NCI-H2171 (cell line): ENCODE data around the gene TLE3.

Experiments
- DNase-seq: peaks from one replicate; lab custom pipeline; 2025; lab: John Stamatoyannopoulos, UW

Gene TLE3

DNA sequence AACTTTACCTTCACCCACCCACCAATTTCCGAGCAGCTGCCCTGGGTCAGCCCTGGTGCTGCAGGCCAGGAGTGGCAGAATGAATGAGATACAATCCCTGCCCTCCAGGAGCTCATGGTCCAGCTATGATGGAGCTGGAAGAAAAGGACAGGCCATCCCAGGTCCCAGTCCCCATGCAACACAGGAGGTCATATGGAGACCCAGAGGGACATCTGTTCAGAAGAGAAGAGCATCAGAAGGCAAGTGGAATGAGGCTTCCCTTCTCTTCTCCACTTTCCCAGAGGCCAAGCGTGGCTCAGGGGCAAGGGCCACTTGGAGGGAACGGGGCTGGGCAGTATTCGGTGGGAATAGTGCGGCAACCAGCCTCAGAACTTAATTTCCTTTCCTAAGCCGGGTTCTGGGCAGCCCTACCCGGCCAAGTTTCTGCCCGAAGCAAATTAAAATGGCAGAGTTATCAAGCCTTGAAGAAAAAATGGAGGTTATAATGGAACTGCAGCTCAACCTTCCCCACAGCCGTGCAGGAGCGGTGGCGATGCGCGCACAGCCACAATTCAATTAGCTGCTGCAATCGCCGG is 35.9 kb downstream of the TLE3 start:
- no peak for DNase-seq

DNA sequence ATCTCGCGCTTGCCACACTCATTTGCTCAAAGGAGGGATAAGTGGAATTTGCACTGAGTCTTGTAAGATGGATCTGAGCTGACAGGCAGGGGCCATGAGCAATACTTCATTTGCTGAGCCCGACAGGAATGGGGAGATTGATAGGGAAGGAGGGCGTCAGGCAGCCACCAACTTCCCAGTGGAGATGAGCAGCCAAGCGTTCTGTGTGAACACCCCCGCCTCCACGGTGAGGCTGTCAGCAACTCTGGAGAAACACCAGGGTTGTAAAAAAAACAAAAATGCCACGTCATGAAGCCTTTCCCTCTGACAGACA is 36.8 kb downstream of the TLE3 start:
- DNase-seq = no peak

DNA sequence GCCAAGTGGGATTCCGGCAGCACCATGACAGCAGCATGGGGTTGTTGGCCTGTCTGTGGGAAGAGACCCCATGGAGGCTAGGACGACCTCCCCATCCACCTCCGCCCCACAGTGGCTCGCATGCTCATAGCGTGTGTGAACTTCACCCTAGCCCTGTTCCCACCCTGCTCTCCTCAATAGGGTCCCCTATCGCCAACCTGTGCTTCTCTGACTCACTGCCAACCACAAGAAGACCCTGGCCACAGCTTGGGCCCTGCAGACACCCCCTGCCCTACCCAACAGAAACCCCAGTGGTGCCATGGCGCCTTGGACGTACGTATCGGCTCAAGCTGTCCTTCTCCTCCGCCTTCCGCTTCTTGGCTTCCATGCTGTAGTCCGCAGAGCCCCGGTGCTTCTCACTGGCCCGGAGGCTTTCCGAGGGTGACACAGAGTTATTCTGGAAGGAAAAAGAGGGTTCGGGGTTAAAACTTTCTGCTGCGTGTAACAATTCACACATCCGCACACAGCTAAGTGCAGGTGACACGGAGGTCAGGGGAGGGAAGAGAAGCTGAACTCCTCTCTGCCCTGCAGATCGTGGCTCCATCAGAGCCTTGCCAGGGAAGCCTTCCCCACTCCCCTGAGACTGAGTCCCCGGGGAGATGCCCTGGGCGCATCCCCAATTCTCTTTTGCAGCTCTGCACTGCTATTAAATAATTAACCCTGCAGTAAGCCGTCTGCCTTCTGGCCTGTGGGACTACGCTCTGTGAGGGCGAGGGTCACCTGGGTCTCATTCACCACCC is 37.3 kb downstream of the TLE3 start:
- DNase-seq = no peak

DNA sequence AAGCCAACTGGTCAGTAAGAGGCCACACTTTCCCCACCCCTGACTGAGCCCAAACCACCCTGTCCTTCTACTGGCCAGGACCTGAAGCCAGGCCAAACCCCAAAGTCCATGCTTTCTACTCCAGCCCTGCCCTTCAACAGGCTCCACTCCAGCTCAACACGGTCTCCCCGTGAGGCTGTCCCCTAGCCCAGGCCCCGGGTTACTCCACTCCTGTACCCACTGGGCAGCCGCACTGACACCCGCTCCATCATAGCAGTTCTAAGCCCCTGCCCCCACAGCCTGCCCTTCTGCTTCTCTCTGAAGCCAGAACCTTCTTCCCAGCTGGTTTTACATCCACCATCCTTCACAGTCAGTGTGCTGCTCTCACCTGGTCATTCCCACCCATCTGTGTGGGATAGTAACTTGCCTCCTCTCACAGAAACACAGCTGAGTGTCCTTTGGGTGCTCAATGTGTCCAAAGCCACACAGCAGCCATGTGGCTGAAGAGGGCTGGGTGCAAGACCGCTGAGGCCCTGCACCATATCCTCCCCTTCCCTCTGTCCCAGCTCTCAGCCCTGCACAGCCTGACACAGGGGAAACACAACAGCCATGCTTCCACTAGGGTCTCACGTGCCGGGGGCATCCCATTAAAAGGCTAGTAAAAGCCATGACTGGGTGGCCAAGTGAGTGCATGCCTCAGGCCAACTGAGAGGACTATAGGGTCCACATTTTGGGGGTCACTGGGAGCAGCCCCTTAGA is 38.1 kb downstream of the TLE3 start:
- DNase-seq = no peak

DNA sequence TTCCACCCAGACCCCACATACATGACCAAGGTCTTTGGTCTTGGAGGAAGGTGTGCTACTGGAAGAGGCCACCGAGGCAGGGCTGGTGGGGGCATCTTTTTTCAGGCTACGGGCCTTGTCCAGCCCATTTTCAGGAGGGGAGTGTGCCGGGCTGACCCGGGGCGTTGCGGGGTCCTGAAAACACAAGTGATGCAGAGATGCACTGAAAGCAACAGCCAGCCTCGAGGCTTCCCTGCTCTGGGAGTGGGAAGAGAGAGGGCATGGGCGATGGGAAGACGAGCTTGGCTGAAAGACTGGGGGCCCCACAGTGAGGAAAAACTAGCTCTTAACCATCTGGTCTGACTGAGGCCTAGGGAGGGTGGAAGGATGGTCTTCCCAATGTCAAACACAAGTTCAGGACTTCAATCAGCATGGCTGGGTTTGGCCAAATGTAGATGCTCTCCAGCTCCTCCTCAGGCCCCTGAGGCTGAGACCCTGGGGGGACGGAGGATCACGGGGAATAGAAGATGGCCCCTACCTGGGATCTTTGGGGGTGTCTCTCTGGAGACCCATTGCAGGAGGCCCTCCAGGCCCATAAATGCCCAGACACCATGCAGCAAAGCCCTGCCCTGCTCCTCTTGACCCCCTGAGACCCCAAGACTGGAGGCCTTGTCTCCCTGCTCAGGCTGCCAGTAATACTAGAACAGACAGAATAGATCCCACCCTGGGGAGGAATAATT is 38.9 kb downstream of the TLE3 start:
- no peak for DNase-seq

DNA sequence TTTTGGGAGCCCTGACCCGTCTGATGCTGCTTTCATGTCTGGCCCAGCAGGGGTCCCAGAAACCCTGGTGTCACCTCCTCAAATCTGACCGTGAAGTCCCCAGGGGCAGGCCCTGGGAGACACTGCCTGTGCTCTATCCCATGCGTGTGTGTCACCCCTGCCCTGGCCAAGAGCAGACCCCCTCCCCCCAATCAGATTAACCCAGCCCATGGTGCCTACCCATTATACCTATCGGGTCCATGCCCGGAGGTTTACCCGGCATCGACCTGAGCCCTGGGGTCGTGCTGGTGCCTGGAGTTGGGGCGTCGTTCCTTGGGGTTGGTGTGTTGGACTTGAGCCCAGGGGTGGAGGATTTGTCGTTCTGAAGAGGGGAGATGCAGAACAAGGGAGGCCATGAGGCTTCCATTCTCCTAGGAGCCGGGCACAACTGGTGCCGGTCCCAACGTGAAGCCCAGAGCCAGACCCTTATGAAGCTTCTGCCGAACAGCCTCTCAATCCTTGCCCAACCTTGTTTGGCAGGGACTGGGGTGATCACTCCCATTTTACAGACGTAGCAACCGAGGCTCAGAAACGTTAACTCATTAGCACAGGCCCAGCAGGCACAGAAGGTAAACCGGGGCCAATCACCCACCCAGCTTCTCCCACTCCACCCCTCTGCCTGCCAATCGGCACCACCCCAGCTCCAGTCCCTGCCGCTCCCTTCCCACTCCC is 39.6 kb downstream of the TLE3 start:
- no peak for DNase-seq

DNA sequence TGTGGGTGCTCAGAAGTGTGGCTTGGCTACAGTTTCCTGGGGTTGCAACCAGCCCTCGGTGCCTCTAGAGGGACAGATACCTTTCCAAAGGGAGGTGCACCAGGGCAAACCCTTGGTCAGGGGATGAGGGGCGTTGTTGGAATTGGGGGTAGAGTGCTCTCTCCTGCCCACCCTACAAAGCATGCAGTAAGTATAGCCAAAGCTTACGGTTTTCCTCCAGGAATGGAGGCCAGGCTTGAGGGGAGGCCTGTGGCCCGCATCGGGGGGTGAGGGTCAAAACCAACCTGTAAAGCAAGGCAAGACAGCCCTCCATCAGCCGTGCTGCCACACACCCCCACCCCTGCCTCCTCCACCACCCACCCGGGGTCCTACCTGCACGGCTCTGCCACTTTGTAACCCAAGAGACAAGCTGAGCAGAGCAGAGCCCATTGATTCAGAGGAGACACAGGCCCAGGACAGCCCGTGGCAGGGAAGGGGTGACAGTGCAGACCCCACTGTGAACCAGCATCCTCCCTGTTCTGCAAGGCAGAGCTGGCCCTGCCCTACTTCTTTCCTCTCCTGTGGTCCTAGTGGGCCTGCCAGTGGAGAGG is 41.5 kb downstream of the TLE3 start:
- DNase-seq = no peak

DNA sequence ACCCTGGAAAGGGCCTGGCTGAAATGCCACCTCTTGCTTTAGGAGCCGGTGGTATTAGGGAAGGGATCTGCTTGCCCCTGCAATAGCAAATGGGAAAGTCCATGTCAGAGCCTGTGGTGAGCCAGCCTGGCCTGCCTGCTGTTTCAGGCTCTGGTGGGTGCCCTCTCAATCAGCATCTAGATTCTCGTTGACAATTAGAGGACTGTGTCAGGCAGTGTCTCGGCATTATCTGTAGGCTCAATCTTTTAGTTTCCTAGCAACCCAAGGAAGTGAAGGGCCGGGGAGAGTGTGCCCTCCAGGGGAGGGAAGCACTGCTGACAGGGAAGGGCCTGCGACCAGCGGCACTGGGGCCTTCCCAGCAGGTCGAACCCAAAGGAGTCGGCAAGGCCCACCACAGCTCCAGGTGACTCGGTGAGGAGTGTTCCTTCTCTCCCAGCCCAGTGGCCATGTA is 42.1 kb downstream of the TLE3 start:
- DNase-seq = no peak

DNA sequence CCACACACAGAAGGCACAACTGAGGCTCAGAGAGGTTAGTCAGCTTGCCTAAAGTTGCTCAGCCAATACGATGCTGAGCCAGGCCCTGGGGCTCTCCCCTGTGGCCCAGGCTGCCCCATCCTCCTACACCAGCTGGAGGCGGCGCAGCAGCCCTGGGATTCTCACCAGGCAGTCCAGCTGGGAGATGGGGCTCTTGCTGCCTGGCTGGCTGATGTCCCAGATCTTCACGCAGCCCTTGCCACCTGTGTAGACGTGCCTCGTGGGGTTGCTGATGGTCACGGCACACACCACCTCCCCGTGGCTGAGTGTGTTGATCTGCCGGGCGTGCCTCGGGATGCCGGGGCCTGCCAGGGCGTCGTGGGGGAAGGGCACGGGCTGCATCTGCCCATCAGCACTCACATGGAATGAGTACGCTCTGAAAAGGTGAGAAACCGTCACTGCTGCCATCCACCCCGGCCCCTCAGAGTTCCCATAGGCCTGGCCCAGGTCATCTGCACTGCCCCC is 42.8 kb downstream of the TLE3 start:
- peak; percentile 78 for DNase-seq

DNA sequence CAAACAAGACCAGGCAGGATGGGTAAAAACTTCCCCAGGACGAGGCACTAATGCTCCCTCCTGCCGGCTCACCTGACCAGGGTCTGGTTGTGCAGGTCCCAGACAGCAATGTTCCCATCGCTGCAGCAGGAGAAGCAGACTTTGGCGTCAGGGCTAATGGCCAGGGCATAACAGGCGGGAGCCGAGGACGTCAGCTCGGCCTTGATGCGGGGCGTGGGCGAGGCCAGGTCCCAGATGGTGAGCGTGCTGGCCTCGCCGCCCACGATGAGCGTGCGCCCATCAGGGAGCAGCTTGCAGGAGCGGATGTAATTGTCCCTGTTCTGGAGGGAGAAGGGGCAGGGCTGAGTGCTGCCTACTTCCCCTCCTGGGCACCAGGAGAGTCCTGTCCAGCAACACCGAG is 43.4 kb downstream of the TLE3 start:
- DNase-seq = no peak

DNA sequence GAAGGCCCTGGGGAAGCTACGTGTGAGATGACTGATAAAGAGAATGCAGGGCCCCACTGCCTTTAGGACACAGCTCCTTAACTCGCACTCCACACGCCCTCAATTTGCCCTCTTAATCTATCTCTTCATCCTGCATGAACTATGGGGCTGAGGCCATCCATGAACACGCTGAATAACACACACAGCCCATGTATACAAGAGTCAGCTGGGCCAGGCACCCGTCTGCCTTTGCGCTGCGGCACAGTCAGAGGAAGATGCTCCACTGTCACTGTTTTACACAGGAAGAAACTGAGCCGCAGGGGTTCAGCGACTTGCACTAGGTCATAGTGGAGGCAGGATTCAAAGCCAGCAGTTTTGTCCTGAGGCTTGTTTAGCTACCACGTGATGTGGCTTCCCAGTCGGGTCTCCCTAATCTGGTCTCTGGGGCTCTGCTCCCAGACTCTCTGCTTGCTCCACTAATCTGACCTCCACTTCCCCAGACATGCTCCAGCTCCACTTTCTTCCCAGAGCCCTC is 43.9 kb downstream of the TLE3 start:
- DNase-seq = no peak

DNA sequence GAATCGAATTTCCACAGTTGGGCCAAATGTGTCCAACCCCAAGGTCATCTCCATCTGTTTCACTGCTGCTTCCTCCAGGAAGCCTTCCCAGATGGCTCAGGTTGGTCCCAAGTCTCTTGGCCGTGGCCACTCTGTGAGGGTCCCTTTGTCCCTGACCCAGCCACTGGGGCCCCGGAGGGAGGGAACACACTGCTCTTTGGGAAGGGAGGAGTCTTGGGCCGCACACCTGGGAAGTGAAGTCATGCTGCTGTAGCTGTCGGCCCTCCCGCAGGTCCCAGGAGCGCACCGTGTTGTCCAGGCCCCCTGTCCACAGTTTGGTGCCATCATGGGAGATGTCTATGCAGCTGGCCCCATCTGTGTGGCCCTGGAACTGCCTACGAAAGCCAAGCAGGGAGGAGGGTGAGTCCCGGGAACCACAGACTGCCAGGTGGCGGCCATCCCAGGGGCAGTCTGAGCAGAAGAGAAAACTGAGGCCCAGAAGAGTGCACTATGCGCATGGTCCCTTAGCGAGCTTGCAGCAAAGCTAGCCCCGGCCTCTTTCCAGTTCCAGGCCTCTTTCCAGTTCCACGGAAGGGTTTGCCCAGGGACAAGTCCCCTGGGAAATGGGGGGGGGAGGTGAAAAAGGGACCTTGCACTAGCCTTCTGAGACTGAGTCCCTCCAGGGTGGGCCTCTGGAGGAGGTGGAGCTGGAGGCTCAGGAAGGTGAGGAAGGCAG is 44.6 kb downstream of the TLE3 start:
- DNase-seq = no peak

DNA sequence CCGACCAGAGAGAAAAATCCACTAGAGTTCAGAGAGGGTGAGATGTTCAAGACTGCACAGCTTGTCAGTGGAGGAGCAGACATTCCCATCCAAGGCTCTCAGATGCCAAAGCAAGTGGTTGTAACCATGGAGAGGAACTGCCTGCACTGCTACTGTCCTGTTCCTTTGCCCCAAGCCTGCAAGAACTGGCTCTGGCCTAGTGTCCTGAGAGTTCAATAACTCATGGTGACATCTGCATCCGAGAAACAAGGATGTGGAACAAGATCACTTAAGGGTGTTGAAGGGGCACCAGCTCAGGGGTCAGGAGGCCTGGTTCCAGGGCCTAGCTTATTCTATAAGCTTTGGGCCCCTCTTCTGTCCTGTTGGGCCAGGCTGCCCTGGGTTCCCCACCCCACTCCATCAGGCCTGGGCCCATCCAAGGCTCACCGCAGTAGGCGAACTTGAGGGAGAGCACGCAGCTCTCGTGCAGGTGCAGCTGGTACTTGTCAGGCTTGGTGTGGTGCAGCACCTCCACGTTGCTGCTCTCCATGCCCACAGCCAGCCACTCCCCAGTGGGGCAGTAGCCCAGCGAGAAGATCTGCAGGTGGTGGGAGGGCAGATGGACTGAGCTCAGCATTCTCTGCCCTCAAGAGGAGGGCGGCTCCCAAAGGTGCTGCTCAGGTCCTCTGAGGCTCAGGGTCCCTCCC is 45.6 kb downstream of the TLE3 start:
- no peak for DNase-seq

DNA sequence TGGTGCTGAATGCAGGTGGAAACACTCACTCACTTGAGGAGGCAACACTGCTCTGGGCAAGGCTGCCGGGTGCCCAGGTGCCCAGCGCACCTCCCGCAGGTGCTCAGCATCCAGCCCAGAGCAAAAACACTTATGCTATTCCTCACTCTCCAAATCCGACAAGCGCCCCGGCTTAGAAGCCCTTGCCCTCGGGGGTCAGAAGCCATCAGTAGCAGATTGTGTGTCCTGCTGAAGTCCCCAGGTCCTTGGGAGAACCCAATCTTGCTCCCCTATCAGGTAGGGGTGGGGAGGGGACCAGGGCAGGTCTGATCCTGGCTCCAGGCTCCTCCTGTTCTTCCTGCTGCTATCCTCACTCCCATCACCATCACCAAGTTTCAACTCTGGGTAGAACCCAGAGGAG is 46.7 kb downstream of the TLE3 start:
- no peak for DNase-seq

DNA sequence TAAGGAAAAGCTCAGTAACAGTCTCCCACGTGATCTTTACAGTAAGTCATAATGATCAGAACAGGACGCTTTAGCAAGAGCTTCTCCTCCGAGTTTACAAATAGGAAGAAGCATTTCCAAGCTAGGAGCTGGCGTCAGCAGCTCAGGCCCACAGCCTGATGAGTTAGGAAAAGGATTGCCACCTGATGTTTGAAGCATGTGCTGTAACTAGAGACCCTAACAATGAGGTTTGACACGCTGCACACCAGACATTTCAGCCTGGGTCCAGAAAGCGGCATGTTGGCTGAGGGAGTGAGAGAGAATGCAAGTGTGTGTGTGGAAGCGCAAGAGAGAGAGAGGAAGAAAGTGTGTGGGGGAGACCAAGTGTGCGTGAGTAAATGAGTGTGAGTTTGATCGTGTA is 47.3 kb downstream of the TLE3 start:
- no peak for DNase-seq

DNA sequence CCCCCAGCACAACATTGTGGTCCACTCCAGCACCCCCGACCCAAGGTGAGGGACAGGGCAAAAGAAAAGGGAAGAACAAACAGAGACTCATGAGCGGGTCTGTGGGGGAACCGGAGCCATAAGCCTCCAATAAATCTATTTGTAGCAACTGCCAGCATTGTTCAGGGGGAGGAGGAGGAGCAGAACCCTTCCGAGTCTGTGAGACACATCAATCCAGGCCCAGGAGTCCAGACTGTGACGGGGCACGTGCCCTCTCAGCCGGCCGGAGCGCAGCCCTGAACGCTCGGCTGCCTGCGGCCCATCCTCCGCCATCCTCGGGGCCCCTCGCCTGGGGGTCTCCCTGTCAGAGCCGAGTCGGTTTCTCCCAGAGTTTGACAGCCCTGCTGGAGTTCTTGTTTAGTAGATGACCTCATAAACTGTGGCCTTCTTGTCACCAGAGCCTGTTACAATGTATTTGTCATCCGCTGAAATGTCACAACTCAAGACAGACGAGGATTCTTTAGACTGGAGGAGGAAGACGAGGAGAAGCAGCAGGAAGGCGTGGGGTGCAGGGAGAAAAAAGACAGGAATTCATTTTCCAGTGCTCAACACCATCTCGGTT is 47.9 kb downstream of the TLE3 start:
- no peak for DNase-seq

DNA sequence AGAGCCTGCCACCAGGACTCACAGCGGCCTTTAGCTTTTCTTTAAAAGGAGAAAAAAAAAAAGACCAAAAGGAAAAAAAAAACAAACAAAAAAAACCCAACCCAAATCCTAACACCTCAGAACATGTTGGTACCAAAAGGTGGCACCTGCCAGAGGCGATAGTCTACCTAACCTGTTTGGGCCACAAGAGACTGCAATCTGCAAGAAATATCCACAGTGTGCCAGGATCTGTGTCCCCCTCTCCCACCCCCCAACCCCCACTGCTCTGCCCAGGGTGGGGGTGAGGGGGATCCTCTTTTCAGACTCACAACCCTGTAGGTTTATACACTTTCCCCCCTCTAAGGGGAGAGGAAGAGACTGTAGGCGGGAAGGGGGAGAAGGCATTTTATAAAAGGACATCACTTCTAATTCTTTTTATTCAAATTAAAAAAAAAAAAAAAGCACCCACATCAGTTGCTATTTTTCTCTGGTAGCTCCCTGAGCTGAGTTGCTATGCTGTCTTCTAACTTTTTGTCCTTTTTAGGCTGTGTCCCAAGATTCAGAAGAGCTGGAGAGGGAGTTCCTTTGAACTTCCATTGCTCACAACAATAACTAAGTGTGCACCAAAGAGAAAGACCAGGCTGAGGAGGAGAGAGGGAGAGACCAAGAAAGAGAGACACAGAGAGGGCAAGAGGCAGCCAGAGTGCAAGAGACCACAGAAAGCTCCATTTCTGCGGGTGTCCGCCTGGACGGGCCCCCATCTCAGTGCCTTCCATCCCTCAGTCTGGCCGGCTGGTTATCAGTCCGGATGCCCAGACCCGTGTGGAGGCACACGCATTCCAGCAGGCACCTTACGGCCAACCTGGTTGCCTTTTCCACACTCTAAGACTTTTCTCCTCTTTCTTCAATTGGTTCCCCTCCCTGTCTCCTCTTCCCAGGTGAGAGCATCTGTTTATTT is 48.9 kb downstream of the TLE3 start:
- no peak for DNase-seq

DNA sequence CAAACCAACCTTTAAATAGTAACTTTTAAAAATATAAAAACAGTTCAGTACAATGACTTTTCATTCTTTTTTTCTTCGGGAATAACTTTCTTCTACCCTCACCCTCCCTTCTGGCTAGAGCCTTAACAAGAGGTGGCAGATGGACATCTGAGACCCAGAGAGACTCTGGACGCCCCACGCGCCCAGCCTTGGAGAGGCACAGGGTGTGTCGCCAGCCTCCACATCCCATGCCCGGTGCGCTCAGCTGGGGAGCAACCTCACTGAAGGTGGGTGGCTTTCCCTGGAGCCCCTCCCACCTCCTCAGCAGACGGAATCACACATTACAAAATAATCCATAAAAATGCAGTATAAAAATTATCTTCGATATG is 49.5 kb downstream of the TLE3 start:
- no peak for DNase-seq
